Smooth muscle cell (in vitro differentiated cells): ENCODE measurements around the gene PPFIBP2. TPM values are rescaled to one million over a fixed set of nuclear protein-coding genes. Genes with fewer than 3 reads are reported as not detected.

Experiments
- DNase-seq: peaks from one replicate; lab custom pipeline; 2025; ENCODE audit not compliant: unreplicated experiment; lab: John Stamatoyannopoulos, UW
- H2AFZ ChIP-seq: fragments of 200-600 bp; sonication (generic); 2 replicates; pipeline ENCODE4 v1.6.0; 2016; ENCODE audit warnings: antibody characterized with exemption, low read depth, mild to moderate bottlenecking
- H3F3A ChIP-seq: fragments of 200-600 bp; sonication (generic); 2 replicates; pipeline ENCODE4 v1.6.0; 2017; ENCODE audit warnings: antibody characterized with exemption, low read depth
- H3K27ac ChIP-seq: fragments of 200-600 bp; sonication (generic); 2 replicates; pipeline ENCODE4 v1.5.1; 2016; ENCODE audit warnings: low read depth, mild to moderate bottlenecking
- H3K27me3 ChIP-seq: fragments of 200-600 bp; sonication (generic); 2 replicates; pipeline ENCODE4 v1.6.1; 2016; ENCODE audit warnings: low read depth, mild to moderate bottlenecking
- H3K36me3 ChIP-seq: fragments of 200-600 bp; sonication (generic); 2 replicates; pipeline ENCODE4 v1.5.1; 2016; ENCODE audit warnings: low read depth
- H3K4me1 ChIP-seq: fragments of 200-600 bp; sonication (generic); 2 replicates; pipeline ENCODE4 v1.5.1; 2016; ENCODE audit warnings: low read depth
- H3K4me2 ChIP-seq: fragments of 200-600 bp; sonication (generic); 2 replicates; pipeline ENCODE4 v1.6.0; 2016; ENCODE audit warnings: mild to moderate bottlenecking
- H3K4me3 ChIP-seq: fragments of 200-600 bp; sonication (generic); 2 replicates; pipeline ENCODE4 v1.5.1; 2016; ENCODE audit warnings: mild to moderate bottlenecking
- H3K79me2 ChIP-seq: fragments of 200-600 bp; sonication (generic); 2 replicates; pipeline ENCODE4 v1.6.0; 2016; ENCODE audit warnings: low read depth, mild to moderate bottlenecking
- H3K9ac ChIP-seq: fragments of 200-600 bp; sonication (generic); 2 replicates; pipeline ENCODE4 v1.6.0; 2016; ENCODE audit warnings: low read depth
- H3K9me3 ChIP-seq: fragments of 200-600 bp; sonication (generic); replicated peaks from 2 replicates; pipeline ENCODE4 v1.5.1; 2016; ENCODE audit warnings: low read depth
- H4K20me1 ChIP-seq: fragments of 200-600 bp; sonication (generic); 2 replicates; pipeline ENCODE4 v1.6.0; 2016; ENCODE audit warnings: low read depth
- CTCF ChIP-seq: fragments of 200-600 bp; sonication (generic); IDR thresholded peaks from 2 replicates; pipeline ENCODE4 v1.5.1; 2017; ENCODE audit warnings: borderline replicate concordance, mild to moderate bottlenecking, antibody characterized with exemption; ENCODE audit not compliant: insufficient read depth, poor library complexity, severe bottlenecking
- WGBS: methylation state at CpG from one replicate; pipeline ENCODE4 v1.1.7; 2016; ENCODE audit warnings: low lambda C conversion rate; 5-methylcytosine and 5-hydroxymethylcytosine counted together
- polyA plus RNA-seq: library from polyadenylated mRNA; unstranded; fragments of >200 nt; fragmentation: Nextera tagmentation; extraction: Ambion mirVana; gene quantifications from 2 replicates; pipeline ENCODE4 v1.2.1, GENCODE V29; 2016
- total RNA-seq: library from RNA; depleted of rRNA; stranded (reverse); fragments of >200 nt; gene quantifications from 2 replicates; pipeline ENCODE4 v1.2.3, GENCODE V29; 2014

PPFIBP2 gene
- total and polyA plus RNA-seq, 2 experiments from 2014 or later: 9.8 to 20.2 TPM

GRCh38 chr11:7589861-7590260 is 76.1 kb downstream of the PPFIBP2 start:
- no peaks in the 10 kb centered on the region for H3K27me3 ChIP-seq
- H3K4me1 ChIP-seq: peaks cover 14% of the 10 kb centered on the region
- WGBS: 96% methylated on average over 2 of the region's 2 CpGs
- no peak for TF ChIP-seq CTCF
- no peaks in the 10 kb centered on the region for H4K20me1 ChIP-seq
- no peak for DNase-seq
- peaks cover 6% of the 10 kb centered on the region for H3K79me2 ChIP-seq
- H3K9ac ChIP-seq: no peak overlapping the region
- no peak overlapping the region for H3K27ac ChIP-seq
- H3K9me3 ChIP-seq: no peaks in the 10 kb centered on the region
- H3K4me3 ChIP-seq: no peak overlapping the region
- no peaks in the 10 kb centered on the region for H3F3A ChIP-seq
- no peak overlapping the region for H3K4me2 ChIP-seq
- no peak overlapping the region for H2AFZ ChIP-seq
- no peaks in the 10 kb centered on the region for H3K36me3 ChIP-seq

GRCh38 chr11:7590529-7590928 is 76.7 kb downstream of the PPFIBP2 start:
- WGBS: 98% methylated on average over 2 of the region's 2 CpGs
- Histone ChIP-seq H3K9me3 (no peaks in the 10 kb centered on the region), H2AFZ (no peak overlapping the region), H3K4me3 (no peak overlapping the region), H3K79me2 (peaks cover under 1% of the 10 kb centered on the region), H3K27ac (no peak overlapping the region), H3K4me2 (no peak overlapping the region), H4K20me1 (no peaks in the 10 kb centered on the region), H3K9ac (no peak overlapping the region), H3K27me3 (no peaks in the 10 kb centered on the region), H3K36me3 (no peaks in the 10 kb centered on the region), H3F3A (no peaks in the 10 kb centered on the region), H3K4me1 (peaks cover 20% of the 10 kb centered on the region)
- no peak for TF ChIP-seq CTCF
- DNase-seq: no peak

GRCh38 chr11:7591107-7591894 is 77.5 kb downstream of the PPFIBP2 start:
- Histone ChIP-seq H3K9me3 (no peaks in the 10 kb centered on the region), H3K4me2 (no peak overlapping the region), H3K36me3 (no peaks in the 10 kb centered on the region), H3F3A (no peaks in the 10 kb centered on the region), H3K4me1 (peaks cover 28% of the 10 kb centered on the region), H3K27ac (no peak overlapping the region), H3K79me2 (no peaks in the 10 kb centered on the region), H2AFZ (no peak overlapping the region), H3K9ac (no peak overlapping the region), H3K27me3 (no peaks in the 10 kb centered on the region), H4K20me1 (no peaks in the 10 kb centered on the region), H3K4me3 (no peak overlapping the region)
- TF ChIP-seq CTCF: no peak
- WGBS: over 99% methylated on average over 6 of the region's 6 CpGs
- no peak for DNase-seq

GRCh38 chr11:7591987-7592386 is 78.2 kb downstream of the PPFIBP2 start:
- Histone ChIP-seq H3K27me3 (no peaks in the 10 kb centered on the region), H4K20me1 (no peaks in the 10 kb centered on the region), H3K4me1 (peaks cover 35% of the 10 kb centered on the region), H3K4me3 (no peak overlapping the region), H3K9me3 (no peaks in the 10 kb centered on the region), H3F3A (no peaks in the 10 kb centered on the region), H2AFZ (no peak overlapping the region), H3K4me2 (no peak overlapping the region), H3K79me2 (no peaks in the 10 kb centered on the region), H3K27ac (no peak overlapping the region), H3K9ac (no peak overlapping the region), H3K36me3 (no peaks in the 10 kb centered on the region)
- DNase-seq: no peak
- 88% methylated on average over 1 of the region's 1 CpG for WGBS
- no peak for TF ChIP-seq CTCF
